Neuronal stem cell (in vitro differentiated cells): ENCODE results near the gene ITIH3.

Experiments used
- DNase-seq: peaks from one replicate; pipeline ENCODE4 v3.0.0-alpha.2; 2013; ENCODE audit warnings: low spot score
- H2AFZ ChIP-seq: one replicate; pipeline ENCODE4 v1.6.1; 2013; ENCODE audit warnings: mild to moderate bottlenecking, low read length, inconsistent platforms
- H2AK5ac ChIP-seq: 2 replicates; pipeline ENCODE4 v1.6.1; 2013; ENCODE audit warnings: low read depth, mild to moderate bottlenecking, inconsistent platforms, low read length, moderate library complexity, mixed read lengths
- H2BK120ac ChIP-seq: 2 replicates; pipeline ENCODE4 v1.6.1; 2013; ENCODE audit warnings: low read depth, mild to moderate bottlenecking, inconsistent platforms, low read length, moderate library complexity, mixed read lengths
- H2BK12ac ChIP-seq: one replicate; pipeline ENCODE4 v1.6.1; 2013; ENCODE audit warnings: low read length, inconsistent platforms
- H2BK15ac ChIP-seq: 2 replicates; pipeline ENCODE4 v1.6.1; 2013; ENCODE audit warnings: mild to moderate bottlenecking, low read length, inconsistent platforms, mixed read lengths
- H2BK5ac ChIP-seq: one replicate; pipeline ENCODE4 v1.6.1; 2013; ENCODE audit warnings: inconsistent platforms, mild to moderate bottlenecking, low read length, moderate library complexity
- H3K14ac ChIP-seq: one replicate; pipeline ENCODE4 v1.6.1; 2013; ENCODE audit warnings: low read length, inconsistent platforms
- H3K18ac ChIP-seq: 2 replicates; pipeline ENCODE4 v1.6.1; 2013; ENCODE audit warnings: low read length, inconsistent platforms
- H3K23ac ChIP-seq: 2 replicates; pipeline ENCODE4 v1.6.1; 2013; ENCODE audit warnings: low read depth, mild to moderate bottlenecking, mixed read lengths, low read length, inconsistent platforms; ENCODE audit not compliant: poor library complexity
- H3K27ac ChIP-seq: replicated peaks from 3 replicates; pipeline ENCODE4 v1.5.1; 2013; ENCODE audit warnings: low read length, inconsistent platforms
- H3K27me3 ChIP-seq, 3 experiments: 2 replicates each; pipeline ENCODE4 v1.6.1; 2013; ENCODE audit warnings: low read length in 3 of 3, mild to moderate bottlenecking in 2 of 3, inconsistent platforms in 1 of 3, low read depth in 1 of 3, mixed read lengths in 1 of 3, moderate library complexity in 1 of 3; ENCODE audit not compliant: control insufficient read depth in 3 of 3, insufficient read depth in 3 of 3
- H3K36me3 ChIP-seq, 2 donors: replicated peaks in 1 of 2; 2 replicates each; pipeline ENCODE4 v1.6.1; 2013; ENCODE audit warnings: low read length in 2 of 2; ENCODE audit not compliant: control insufficient read depth in 2 of 2, insufficient read depth in 2 of 2
- H3K4ac ChIP-seq: 2 replicates; pipeline ENCODE4 v1.6.1; 2013; ENCODE audit warnings: inconsistent platforms, mild to moderate bottlenecking, low read length, moderate library complexity
- H3K4me1 ChIP-seq, 2 donors: 1 replicate in 1 of 2; 2 replicates in 1 of 2; pipeline ENCODE4 v1.6.1; 2013; ENCODE audit warnings: low read length in 2 of 2, low read depth in 1 of 2; ENCODE audit not compliant: control insufficient read depth in 2 of 2, insufficient read depth in 1 of 2
- H3K4me2 ChIP-seq: one replicate; pipeline ENCODE4 v1.6.1; 2013; ENCODE audit warnings: mild to moderate bottlenecking, low read length, inconsistent platforms; ENCODE audit not compliant: insufficient read depth, poor library complexity, severe bottlenecking
- H3K4me3 ChIP-seq, 2 donors: 2 replicates each; pipeline ENCODE4 v1.5.1; 2013; ENCODE audit warnings: low read length in 2 of 2, mild to moderate bottlenecking in 2 of 2, inconsistent platforms in 1 of 2, moderate library complexity in 1 of 2
- H3K79me1 ChIP-seq: one replicate; pipeline ENCODE4 v1.6.1; 2013; ENCODE audit warnings: low read depth, mild to moderate bottlenecking, inconsistent platforms, low read length, moderate library complexity
- H3K9ac ChIP-seq: one replicate; pipeline ENCODE4 v1.6.1; 2013; ENCODE audit warnings: mild to moderate bottlenecking, low read depth, low read length, inconsistent platforms; ENCODE audit not compliant: poor library complexity
- H3K9me3 ChIP-seq, 2 donors: replicated peaks in 1 of 2; 2 replicates each; pipeline versions ENCODE3 to v1.6.1; 2013; ENCODE audit warnings: low read length in 2 of 2, mild to moderate bottlenecking in 2 of 2, inconsistent platforms in 1 of 2, low read depth in 1 of 2, mixed read lengths in 1 of 2, moderate library complexity in 1 of 2; ENCODE audit not compliant: control insufficient read depth in 2 of 2, insufficient read depth in 1 of 2
- H4K8ac ChIP-seq: one replicate; pipeline ENCODE4 v1.6.1; 2013; ENCODE audit warnings: low read depth, mild to moderate bottlenecking, inconsistent platforms, low read length, moderate library complexity
- H4K91ac ChIP-seq: one replicate; pipeline ENCODE4 v1.6.1; 2013; ENCODE audit warnings: low read length, low read depth, mild to moderate bottlenecking, inconsistent platforms; ENCODE audit not compliant: poor library complexity
- WGBS, 2 donors: extraction: QIAGEN DNeasy Blood & Tissue Kit; methylation state at CpG; one replicate each; pipeline ENCODE4 v1.1.7; 2013; ENCODE audit warnings: missing lambda C conversion rate in 2 of 2, mixed read lengths in 1 of 2; ENCODE audit not compliant: insufficient read length in 2 of 2, insufficient replicate concordance in 1 of 2; ENCODE audit errors: extremely low coverage in 2 of 2; 5-methylcytosine and 5-hydroxymethylcytosine counted together

The ITIH3 gene

GRCh38 chr3:52817221-52817620, 22.6 kb downstream of the ITIH3 start:
- Histone ChIP-seq H2AK5ac (peak overlapping the region; percentile 24), H2BK5ac (no peak overlapping the region), H2BK15ac (peak overlapping the region; percentile 31), H3K27me3 (no peaks in the 10 kb centered on the region), H3K4me1 (peaks cover 4 to 10% of the 10 kb centered on the region in 2 donors), H3K18ac (no peak overlapping the region), H2BK12ac (peak overlapping the region; percentile 46), H3K4ac (no peak overlapping the region), H3K36me3 (no peaks in the 10 kb centered on the region), H3K27ac (no peak overlapping the region), H3K4me3 (no peak overlapping the region), H3K9ac (no peak overlapping the region), H2AFZ (no peak overlapping the region), H4K8ac (no peak overlapping the region), H2BK120ac (no peak overlapping the region), H3K4me2 (no peak overlapping the region), H3K9me3 (no peaks in the 10 kb centered on the region), H4K91ac (no peak overlapping the region), H3K14ac (peak overlapping the region; percentile 6), H3K23ac (no peak overlapping the region), H3K79me1 (no peaks in the 10 kb centered on the region)
- DNase-seq = no peak
- WGBS, 2 donors = no CpG with 5 or more reads among the region's 10 CpGs

GRCh38 chr3:52817860-52818259, 23.3 kb downstream of the ITIH3 start:
- Histone ChIP-seq H3K9ac (peak overlapping the region; percentile 30), H4K91ac (no peak overlapping the region), H3K18ac (peak overlapping the region; percentile 59), H3K27me3 (no peaks in the 10 kb centered on the region), H2BK5ac (peak overlapping the region; percentile 32), H3K4ac (no peak overlapping the region), H2BK120ac (no peak overlapping the region), H3K4me2 (no peak overlapping the region), H3K9me3 (no peaks in the 10 kb centered on the region), H3K4me3 (no peak overlapping the region), H2BK15ac (peak overlapping the region; percentile 51), H2AFZ (no peak overlapping the region), H4K8ac (no peak overlapping the region), H2AK5ac (no peak overlapping the region), H3K27ac (no peak overlapping the region), H3K14ac (peak overlapping the region; percentile 6), H3K4me1 (peaks cover 4 to 10% of the 10 kb centered on the region in 2 donors), H3K79me1 (no peaks in the 10 kb centered on the region), H2BK12ac (peak overlapping the region; percentile 46), H3K36me3 (no peaks in the 10 kb centered on the region), H3K23ac (peak overlapping the region; percentile 91)
- DNase-seq = no peak
- WGBS, 2 donors = no CpG with 5 or more reads among the region's 7 CpGs

DNA sequence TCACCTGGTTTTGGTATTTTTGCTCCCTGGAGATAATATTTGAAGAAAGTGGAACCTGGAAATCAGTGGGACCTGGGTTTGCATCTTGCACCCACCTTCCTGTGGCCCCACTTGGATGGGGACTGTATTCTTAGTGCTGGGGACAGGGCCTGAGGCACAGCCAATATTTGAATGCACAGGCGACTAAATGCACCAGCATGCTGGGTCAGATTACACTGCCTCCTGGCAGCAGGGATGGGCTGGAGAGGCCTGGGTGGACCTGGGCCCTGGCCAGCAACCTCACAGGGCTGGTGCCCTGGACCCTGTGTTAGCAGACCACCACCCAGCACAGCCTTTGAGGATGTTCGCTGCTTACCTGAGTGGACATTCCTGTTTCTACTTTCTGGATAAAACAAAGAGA, 25.3 kb downstream of the ITIH3 start:
- Histone ChIP-seq H3K18ac (no peak overlapping the region), H3K27me3 (no peaks in the 10 kb centered on the region), H3K9ac (no peak overlapping the region), H4K8ac (no peak overlapping the region), H3K36me3 (no peaks in the 10 kb centered on the region), H3K23ac (no peak overlapping the region), H3K4me1 (peaks cover 4 to 10% of the 10 kb centered on the region in 2 donors), H3K4me3 (no peak overlapping the region), H3K27ac (no peak overlapping the region), H3K4ac (no peak overlapping the region), H2AFZ (no peak overlapping the region), H3K79me1 (no peaks in the 10 kb centered on the region), H2BK120ac (no peak overlapping the region), H3K9me3 (no peaks in the 10 kb centered on the region), H2BK12ac (no peak overlapping the region), H3K4me2 (no peak overlapping the region), H3K14ac (no peak overlapping the region), H2AK5ac (no peak overlapping the region), H4K91ac (no peak overlapping the region), H2BK15ac (no peak overlapping the region), H2BK5ac (no peak overlapping the region)
- DNase-seq = no peak
- WGBS, 2 donors = no CpG with 5 or more reads among the region's 2 CpGs

- Histone ChIP-seq H3K4me2 (no peak overlapping the region), H3K23ac (no peak overlapping the region), H2AFZ (no peak overlapping the region), H4K91ac (no peak overlapping the region), H3K4me3 (no peak overlapping the region), H3K18ac (no peak overlapping the region), H3K4me1 (peaks cover 4 to 10% of the 10 kb centered on the region in 2 donors), H2BK12ac (no peak overlapping the region), H2BK5ac (no peak overlapping the region), H3K36me3 (no peaks in the 10 kb centered on the region), H3K79me1 (no peaks in the 10 kb centered on the region), H2BK120ac (no peak overlapping the region), H3K27me3 (no peaks in the 10 kb centered on the region), H3K14ac (no peak overlapping the region), H3K27ac (no peak overlapping the region), H2AK5ac (peak overlapping the region; percentile 53), H3K9me3 (no peaks in the 10 kb centered on the region), H3K4ac (no peak overlapping the region), H3K9ac (no peak overlapping the region), H2BK15ac (no peak overlapping the region), H4K8ac (no peak overlapping the region)
- peak; percentile 24 for DNase-seq
- no CpG with 5 or more reads among the region's 11 CpGs for WGBS, 2 donors
These were observed 26.1 kb downstream of the ITIH3 start for GRCh38 chr3:52820736-52821135.
